Skeletal muscle tissue (tissue), 5 donors: ENCODE data around the gene TAT. TPM values are rescaled to one million over a fixed set of nuclear protein-coding genes. Genes with fewer than 3 reads are reported as not detected.

Experiments used
- H3K27ac ChIP-seq: one replicate; pipeline ENCODE4 v1.7.0; 2013; ENCODE audit warnings: mild to moderate bottlenecking, low read depth, low read length, inconsistent platforms
- H3K27me3 ChIP-seq, 3 donors: one replicate each; pipeline ENCODE4 v1.7.0; 2013; ENCODE audit warnings: low read length in 3 of 3; ENCODE audit not compliant: control insufficient read depth in 3 of 3, insufficient read depth in 3 of 3
- H3K36me3 ChIP-seq, 3 donors: one replicate each; pipeline ENCODE4 v1.7.0; 2013; ENCODE audit warnings: low read length in 3 of 3; ENCODE audit not compliant: control insufficient read depth in 3 of 3, insufficient read depth in 3 of 3
- H3K4me1 ChIP-seq, 3 donors: one replicate each; pipeline ENCODE4 v1.7.0; 2013; ENCODE audit warnings: low read length in 3 of 3, mild to moderate bottlenecking in 3 of 3; ENCODE audit not compliant: control insufficient read depth in 3 of 3, insufficient read depth in 3 of 3
- H3K4me3 ChIP-seq, 3 donors: one replicate each; pipeline ENCODE4 v1.7.0; 2013; ENCODE audit warnings: low read length in 3 of 3
- H3K9ac ChIP-seq, 3 donors: one replicate each; pipeline ENCODE4 v1.7.0; 2013; ENCODE audit warnings: low read length in 3 of 3, mild to moderate bottlenecking in 3 of 3, moderate library complexity in 2 of 3, low read depth in 1 of 3
- H3K9me3 ChIP-seq, 3 donors: one replicate each; pipeline ENCODE4 v1.7.0; 2013; ENCODE audit warnings: low read length in 3 of 3; ENCODE audit not compliant: control insufficient read depth in 3 of 3
- small RNA-seq: library from RNA; depleted of rRNA; stranded (forward); fragments of <200 nt; gene quantifications from one replicate; pipeline ENCODE3, GENCODE V24; 2014
- total RNA-seq: library from RNA; depleted of rRNA; stranded (reverse); fragments of >200 nt; gene quantifications from one replicate; pipeline ENCODE4 v1.2.3, GENCODE V29; 2014
- donor health status: Osteomylitis.

TAT gene
- total RNA-seq, 1 donor from 2014 or later = not detected

GRCh38 chr16:71520550-71520949 lies 56.3 kb downstream of the TAT start:
- Histone ChIP-seq H3K4me1 (peaks cover 0 to 2% (median 0%) of the 10 kb centered on the region in 3 donors), H3K36me3 (no peaks in the 10 kb centered on the region), H3K9me3 (no peaks in the 10 kb centered on the region), H3K27me3 (peaks cover 4 to 8% (median 8%) of the 10 kb centered on the region in 3 donors), H3K4me3 (no peak overlapping the region), H3K9ac (no peak overlapping the region), H3K27ac (no peak overlapping the region)

Small RNAs within 50 kb of the gene (small RNA-seq; reads per million reads assigned to genes)
- gene RNU6-1061P = not detected

Other genes starting within 250 kb of the TAT start
- gene CALB2, start 218.4 kb downstream of the TAT start, total RNA-seq = 1.0 TPM
- gene TLE7, start 135.0 kb downstream of the TAT start, total RNA-seq = not detected
- 5.7 TPM for gene ZNF23, start 114.8 kb downstream of the TAT start, total RNA-seq
- gene ZNF19, start 87.8 kb downstream of the TAT start, total RNA-seq = 1.0 TPM
- not detected for gene CHST4, start 50.7 kb downstream of the TAT start, total RNA-seq
- gene MARVELD3, start 49.1 kb upstream of the TAT start, total RNA-seq = not detected
- 8.9 TPM for gene PHLPP2, start 147.6 kb upstream of the TAT start, total RNA-seq
- 61.1 TPM for gene AP1G1, start 231.7 kb upstream of the TAT start, total RNA-seq